MM.1S (cell line): ENCODE data around the gene PM20D1.

Source experiments
- EZH2 ChIP-seq: fragments of 300-600 bp; sonication (generic); optimal IDR thresholded peaks from 2 replicates; pipeline ENCODE3; 2017; ENCODE audit warnings: low read depth, mild to moderate bottlenecking, antibody characterized with exemption, low read length, mixed read lengths
- EZH2phosphoT487 ChIP-seq: fragments of 300-600 bp; sonication (generic); IDR thresholded peaks from 2 replicates; pipeline ENCODE4 v1.6.1; 2018; ENCODE audit warnings: antibody characterized with exemption, low read length
- TF ChIP-seq, protein P1 (sequence below): fragments of 300-600 bp; sonication (generic); IDR thresholded peaks from 2 replicates; pipeline ENCODE4 v1.5.1; 2016; ENCODE audit warnings: antibody characterized with exemption, low read length, mixed read lengths

GRCh38 chr1:205824180-205824579, 25.8 kb downstream of the PM20D1 start:
- TF ChIP-seq, protein P1, sequence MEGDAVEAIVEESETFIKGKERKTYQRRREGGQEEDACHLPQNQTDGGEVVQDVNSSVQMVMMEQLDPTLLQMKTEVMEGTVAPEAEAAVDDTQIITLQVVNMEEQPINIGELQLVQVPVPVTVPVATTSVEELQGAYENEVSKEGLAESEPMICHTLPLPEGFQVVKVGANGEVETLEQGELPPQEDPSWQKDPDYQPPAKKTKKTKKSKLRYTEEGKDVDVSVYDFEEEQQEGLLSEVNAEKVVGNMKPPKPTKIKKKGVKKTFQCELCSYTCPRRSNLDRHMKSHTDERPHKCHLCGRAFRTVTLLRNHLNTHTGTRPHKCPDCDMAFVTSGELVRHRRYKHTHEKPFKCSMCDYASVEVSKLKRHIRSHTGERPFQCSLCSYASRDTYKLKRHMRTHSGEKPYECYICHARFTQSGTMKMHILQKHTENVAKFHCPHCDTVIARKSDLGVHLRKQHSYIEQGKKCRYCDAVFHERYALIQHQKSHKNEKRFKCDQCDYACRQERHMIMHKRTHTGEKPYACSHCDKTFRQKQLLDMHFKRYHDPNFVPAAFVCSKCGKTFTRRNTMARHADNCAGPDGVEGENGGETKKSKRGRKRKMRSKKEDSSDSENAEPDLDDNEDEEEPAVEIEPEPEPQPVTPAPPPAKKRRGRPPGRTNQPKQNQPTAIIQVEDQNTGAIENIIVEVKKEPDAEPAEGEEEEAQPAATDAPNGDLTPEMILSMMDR = no peak
- TF ChIP-seq EZH2 (no peak), EZH2phosphoT487 (no peak)
